ENCODE measurements around the gene BLNK. TPM values are rescaled to one million over a fixed set of nuclear protein-coding genes. Genes with fewer than 3 reads are reported as not detected.

The BLNK gene
- total RNA-seq, 1 donor from 2014 or later = 11.2 TPM

- DNase-seq (no peak), ATAC-seq (peak; percentile 85 to 87)
- intact Hi-C loops (cut with DNase I) = no loop called here
- Histone ChIP-seq H3K4me1 (peaks cover 9% of the 10 kb centered on the region), H3K27me3 (ENCODE audit: low read depth) (no peaks in the 10 kb centered on the region), H3K4me3 (no peak overlapping the region), H3K36me3 (no peaks in the 10 kb centered on the region), H3K9me3 (no peaks in the 10 kb centered on the region), H3K27ac (peak overlapping the region; percentile 54)
- no peak for TF ChIP-seq CTCF (IDR thresholded peaks at IDR 0.05)
Observed at GRCh38 chr10:96287392-96288105, 16.2 kb upstream of the BLNK start.

- ATAC-seq = no peak
Observed at GRCh38 chr10:96285331-96285752, 14.0 kb upstream of the BLNK start.

GRCh38 chr10:96283756-96284155, 12.4 kb upstream of the BLNK start:
- DNase-seq (no peak), ATAC-seq (peak; percentile 54 to 72)
- no peak overlapping the region for H3K4me3 ChIP-seq
- no peaks in the 10 kb centered on the region for H3K36me3 ChIP-seq
- H3K9me3 ChIP-seq = no peaks in the 10 kb centered on the region
- intact Hi-C loops (cut with DNase I) = no loop called here
- H3K27ac ChIP-seq = no peak overlapping the region
- TF ChIP-seq CTCF (IDR thresholded peaks at IDR 0.05) = no peak
- no peaks in the 10 kb centered on the region for H3K27me3 ChIP-seq (ENCODE audit: low read depth)
- H3K4me1 ChIP-seq = peaks cover 9% of the 10 kb centered on the region

More at GRCh38 chr10:96285331-96285752, 14.0 kb upstream of the BLNK start:
- no peak for TF ChIP-seq CTCF (IDR thresholded peaks at IDR 0.05)
- H3K27me3 ChIP-seq (ENCODE audit: low read depth) = no peaks in the 10 kb centered on the region
- H3K27ac ChIP-seq = no peak overlapping the region
- peaks cover 9% of the 10 kb centered on the region for H3K4me1 ChIP-seq
- no peak overlapping the region for H3K4me3 ChIP-seq
- H3K36me3 ChIP-seq = no peaks in the 10 kb centered on the region
- DNase-seq = no peak
- H3K9me3 ChIP-seq = no peaks in the 10 kb centered on the region
- intact Hi-C loops (cut with DNase I) = no loop called here

GRCh38 chr10:96283351-96283750, 12.0 kb upstream of the BLNK start:
- no peak for DNase-seq
- no peak overlapping the region for H3K4me3 ChIP-seq
- H3K4me1 ChIP-seq = peaks cover 9% of the 10 kb centered on the region
- H3K27me3 ChIP-seq (ENCODE audit: low read depth) = no peaks in the 10 kb centered on the region
- intact Hi-C loops (cut with DNase I) = no loop called here
- no peak for TF ChIP-seq CTCF (IDR thresholded peaks at IDR 0.05)
- H3K27ac ChIP-seq = no peak overlapping the region
- no peaks in the 10 kb centered on the region for H3K36me3 ChIP-seq
- ATAC-seq = no peak
- H3K9me3 ChIP-seq = no peaks in the 10 kb centered on the region

DNA sequence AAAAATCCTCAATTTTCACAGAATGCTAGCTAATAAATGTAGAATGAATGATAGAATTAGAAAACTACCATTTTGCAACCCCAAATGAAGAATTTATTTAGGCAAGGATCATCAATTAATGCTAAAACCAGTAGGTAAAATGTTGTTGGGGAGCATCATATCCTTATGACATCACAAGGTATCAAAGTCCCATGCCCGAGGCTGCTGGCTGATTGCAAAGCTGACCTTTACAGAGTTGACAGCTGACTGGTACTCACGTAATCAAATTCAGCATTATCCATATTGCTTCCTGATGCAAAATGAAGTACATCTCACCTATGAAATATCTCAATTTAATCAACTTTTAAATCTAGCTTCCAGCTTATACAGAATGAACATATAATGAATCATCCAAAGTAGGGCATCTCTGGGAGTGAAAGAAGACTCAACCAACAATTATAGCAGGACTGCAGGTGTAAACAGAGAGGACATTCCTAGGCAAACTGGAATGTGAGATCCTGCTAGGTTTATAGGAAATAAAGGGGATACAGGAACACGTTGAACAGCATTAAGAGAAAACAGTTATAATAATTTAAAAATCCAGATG, 10.2 kb upstream of the BLNK start:
- no peak for TF ChIP-seq CTCF (IDR thresholded peaks at IDR 0.05)
- intact Hi-C loops (cut with DNase I) = no loop called here
- no peak overlapping the region for H3K27ac ChIP-seq
- no peaks in the 10 kb centered on the region for H3K9me3 ChIP-seq
- no peaks in the 10 kb centered on the region for H3K36me3 ChIP-seq
- H3K4me3 ChIP-seq = no peak overlapping the region
- no peaks in the 10 kb centered on the region for H3K4me1 ChIP-seq
- DNase-seq (no peak), ATAC-seq (no peak)
- no peaks in the 10 kb centered on the region for H3K27me3 ChIP-seq (ENCODE audit: low read depth)

Data from lower lobe of right lung (tissue), 2 donors.